Measurements from ENCODE around the gene SPECC1L. TPM values are rescaled to one million over a fixed set of nuclear protein-coding genes. Genes with fewer than 3 reads are reported as not detected.

The SPECC1L gene
- total RNA-seq, 1 donor from 2014 or later, result 35.9 TPM

Other genes with a start within 250 kb of the SPECC1L start
- gene SUSD2, start 89.3 kb upstream of the SPECC1L start, total RNA-seq, result 0.32 and 0.64 TPM in 2 replicates
- gene GGT5, start 25.7 kb upstream of the SPECC1L start, total RNA-seq, result 0.05 TPM in 1 of 2 replicates, not detected in the other
- gene ADORA2A, start 156.8 kb downstream of the SPECC1L start, total RNA-seq, result 20.2 and 23.8 TPM in 2 replicates
- 0.09 and 0.11 TPM in 2 replicates for gene UPB1, start 224.5 kb downstream of the SPECC1L start, total RNA-seq